Measurements from ENCODE around the gene TRIM39. TPM values are rescaled to one million over a fixed set of nuclear protein-coding genes. Genes with fewer than 3 reads are reported as not detected.

Gene TRIM39
- polyA plus RNA-seq, 1 donor from 2014 or later: 9.2 TPM

DNA sequence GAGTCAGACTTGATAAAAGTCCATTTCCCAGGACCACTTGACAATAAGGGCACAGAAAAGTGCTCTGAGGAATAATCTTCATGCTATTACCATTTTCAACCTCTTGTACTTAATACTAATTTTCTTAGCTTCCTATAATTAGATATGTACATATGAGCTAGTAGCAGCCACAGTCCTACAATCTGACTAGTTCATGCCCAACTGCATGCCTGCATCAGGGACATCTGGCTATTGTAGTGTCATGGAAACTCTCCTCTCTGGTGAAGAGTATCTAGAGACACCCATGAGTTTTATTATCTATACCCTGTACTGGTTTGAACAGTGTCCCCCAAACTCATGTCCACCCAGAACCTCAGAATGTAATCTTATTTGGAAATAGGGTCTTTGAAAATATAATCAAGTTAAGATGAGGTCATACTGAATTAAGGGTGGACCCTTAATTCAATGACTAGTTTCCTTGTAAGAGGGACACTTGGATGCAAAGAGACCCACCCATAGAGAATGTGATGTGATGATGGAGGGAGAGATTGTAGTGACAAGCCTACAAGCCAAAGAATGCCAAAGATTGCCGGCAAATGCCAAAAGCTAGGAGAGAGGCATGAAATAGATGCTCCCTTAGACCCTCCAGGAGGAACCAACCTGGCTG is 13.9 kb upstream of the TRIM39 start:
- H3F3A ChIP-seq (ENCODE audit: insufficient read depth, low read length, poor library complexity, severe bottlenecking): no peaks in the 10 kb centered on the region
- H3K79me2 ChIP-seq (replicated peaks; ENCODE audit: insufficient read depth, low read length): peaks cover 60% of the 10 kb centered on the region
- no peaks in the 10 kb centered on the region for H3K9me3 ChIP-seq (ENCODE audit: low read length)
- TF ChIP-seq EZH2 (IDR thresholded peaks at IDR 0.05; ENCODE audit: borderline replicate concordance, insufficient read depth, low read length, poor library complexity, severe bottlenecking): no peak
- TF ChIP-seq SMC3 (conservative IDR thresholded peaks at IDR 0.05; ENCODE audit: poor library complexity): no peak
- TF ChIP-seq, protein P1, sequence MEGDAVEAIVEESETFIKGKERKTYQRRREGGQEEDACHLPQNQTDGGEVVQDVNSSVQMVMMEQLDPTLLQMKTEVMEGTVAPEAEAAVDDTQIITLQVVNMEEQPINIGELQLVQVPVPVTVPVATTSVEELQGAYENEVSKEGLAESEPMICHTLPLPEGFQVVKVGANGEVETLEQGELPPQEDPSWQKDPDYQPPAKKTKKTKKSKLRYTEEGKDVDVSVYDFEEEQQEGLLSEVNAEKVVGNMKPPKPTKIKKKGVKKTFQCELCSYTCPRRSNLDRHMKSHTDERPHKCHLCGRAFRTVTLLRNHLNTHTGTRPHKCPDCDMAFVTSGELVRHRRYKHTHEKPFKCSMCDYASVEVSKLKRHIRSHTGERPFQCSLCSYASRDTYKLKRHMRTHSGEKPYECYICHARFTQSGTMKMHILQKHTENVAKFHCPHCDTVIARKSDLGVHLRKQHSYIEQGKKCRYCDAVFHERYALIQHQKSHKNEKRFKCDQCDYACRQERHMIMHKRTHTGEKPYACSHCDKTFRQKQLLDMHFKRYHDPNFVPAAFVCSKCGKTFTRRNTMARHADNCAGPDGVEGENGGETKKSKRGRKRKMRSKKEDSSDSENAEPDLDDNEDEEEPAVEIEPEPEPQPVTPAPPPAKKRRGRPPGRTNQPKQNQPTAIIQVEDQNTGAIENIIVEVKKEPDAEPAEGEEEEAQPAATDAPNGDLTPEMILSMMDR (IDR thresholded peaks at IDR 0.05; ENCODE audit: poor library complexity, severe bottlenecking): no peak
- TF ChIP-seq POLR2AphosphoS5 (IDR thresholded peaks at IDR 0.05): no peak
- TF ChIP-seq EP300 (conservative IDR thresholded peaks at IDR 0.05; ENCODE audit: poor library complexity, severe bottlenecking): no peak
- no peak for TF ChIP-seq MXI1 (conservative IDR thresholded peaks at IDR 0.05; ENCODE audit: poor library complexity, severe bottlenecking)
- no peak for TF ChIP-seq TAF1 (IDR thresholded peaks at IDR 0.05; ENCODE audit: low read depth)
- TF ChIP-seq RAD21 (conservative IDR thresholded peaks at IDR 0.05): no peak
- TF ChIP-seq, protein P2, sequence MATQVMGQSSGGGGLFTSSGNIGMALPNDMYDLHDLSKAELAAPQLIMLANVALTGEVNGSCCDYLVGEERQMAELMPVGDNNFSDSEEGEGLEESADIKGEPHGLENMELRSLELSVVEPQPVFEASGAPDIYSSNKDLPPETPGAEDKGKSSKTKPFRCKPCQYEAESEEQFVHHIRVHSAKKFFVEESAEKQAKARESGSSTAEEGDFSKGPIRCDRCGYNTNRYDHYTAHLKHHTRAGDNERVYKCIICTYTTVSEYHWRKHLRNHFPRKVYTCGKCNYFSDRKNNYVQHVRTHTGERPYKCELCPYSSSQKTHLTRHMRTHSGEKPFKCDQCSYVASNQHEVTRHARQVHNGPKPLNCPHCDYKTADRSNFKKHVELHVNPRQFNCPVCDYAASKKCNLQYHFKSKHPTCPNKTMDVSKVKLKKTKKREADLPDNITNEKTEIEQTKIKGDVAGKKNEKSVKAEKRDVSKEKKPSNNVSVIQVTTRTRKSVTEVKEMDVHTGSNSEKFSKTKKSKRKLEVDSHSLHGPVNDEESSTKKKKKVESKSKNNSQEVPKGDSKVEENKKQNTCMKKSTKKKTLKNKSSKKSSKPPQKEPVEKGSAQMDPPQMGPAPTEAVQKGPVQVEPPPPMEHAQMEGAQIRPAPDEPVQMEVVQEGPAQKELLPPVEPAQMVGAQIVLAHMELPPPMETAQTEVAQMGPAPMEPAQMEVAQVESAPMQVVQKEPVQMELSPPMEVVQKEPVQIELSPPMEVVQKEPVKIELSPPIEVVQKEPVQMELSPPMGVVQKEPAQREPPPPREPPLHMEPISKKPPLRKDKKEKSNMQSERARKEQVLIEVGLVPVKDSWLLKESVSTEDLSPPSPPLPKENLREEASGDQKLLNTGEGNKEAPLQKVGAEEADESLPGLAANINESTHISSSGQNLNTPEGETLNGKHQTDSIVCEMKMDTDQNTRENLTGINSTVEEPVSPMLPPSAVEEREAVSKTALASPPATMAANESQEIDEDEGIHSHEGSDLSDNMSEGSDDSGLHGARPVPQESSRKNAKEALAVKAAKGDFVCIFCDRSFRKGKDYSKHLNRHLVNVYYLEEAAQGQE (IDR thresholded peaks at IDR 0.05; ENCODE audit: borderline replicate concordance): no peak
- H3K27me3 ChIP-seq (ENCODE audit: insufficient read depth, low read depth, low read length): no peaks in the 10 kb centered on the region
- no peak overlapping the region for H3K9ac ChIP-seq (ENCODE audit: low read length)
- no peaks in the 10 kb centered on the region for H3K9me2 ChIP-seq (ENCODE audit: insufficient read depth, low read length)
- no peak overlapping the region for H2AFZ ChIP-seq (ENCODE audit: low read depth, low read length)
- H4K20me1 ChIP-seq (ENCODE audit: insufficient read depth): no peaks in the 10 kb centered on the region
- H3K36me3 ChIP-seq (ENCODE audit: insufficient read depth, low read length): no peaks in the 10 kb centered on the region
- H3K4me2 ChIP-seq (ENCODE audit: low read length): no peak overlapping the region
- no peak overlapping the region for H3K4me3 ChIP-seq (ENCODE audit: low read length)
- H3K27ac ChIP-seq (ENCODE audit: low read length): no peak overlapping the region

DNA sequence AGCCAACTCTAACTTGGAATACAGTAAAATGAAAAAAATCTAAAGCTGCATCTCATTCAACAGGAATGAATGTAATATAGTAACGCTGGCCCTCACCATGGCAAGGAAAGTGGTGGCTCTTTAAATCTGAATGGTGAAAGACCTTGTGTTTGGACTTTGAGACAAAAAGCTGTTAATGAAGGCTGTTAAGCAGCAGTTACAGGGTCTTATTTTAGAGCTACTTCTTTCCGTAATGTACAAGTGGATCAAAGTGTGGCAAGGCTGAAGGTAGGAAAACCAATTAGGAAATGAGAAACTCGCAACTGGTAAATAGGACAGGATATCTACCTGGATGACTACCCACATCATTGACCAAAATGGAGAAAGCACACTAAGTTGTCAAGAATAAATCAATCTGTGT is 11.6 kb upstream of the TRIM39 start:
- no peaks in the 10 kb centered on the region for H3F3A ChIP-seq (ENCODE audit: insufficient read depth, low read length, poor library complexity, severe bottlenecking)
- no peaks in the 10 kb centered on the region for H4K20me1 ChIP-seq (ENCODE audit: insufficient read depth)
- H3K9ac ChIP-seq (ENCODE audit: low read length): no peak overlapping the region
- no peaks in the 10 kb centered on the region for H3K9me3 ChIP-seq (ENCODE audit: low read length)
- H3K27ac ChIP-seq (ENCODE audit: low read length): no peak overlapping the region
- H3K79me2 ChIP-seq (replicated peaks; ENCODE audit: insufficient read depth, low read length): peaks cover 57% of the 10 kb centered on the region
- TF ChIP-seq MXI1 (conservative IDR thresholded peaks at IDR 0.05; ENCODE audit: poor library complexity, severe bottlenecking) (no peak), POLR2AphosphoS5 (IDR thresholded peaks at IDR 0.05) (no peak), TAF1 (IDR thresholded peaks at IDR 0.05; ENCODE audit: low read depth) (no peak), EP300 (conservative IDR thresholded peaks at IDR 0.05; ENCODE audit: poor library complexity, severe bottlenecking) (no peak), EZH2 (IDR thresholded peaks at IDR 0.05; ENCODE audit: borderline replicate concordance, insufficient read depth, low read length, poor library complexity, severe bottlenecking) (no peak), RAD21 (conservative IDR thresholded peaks at IDR 0.05) (no peak), SMC3 (conservative IDR thresholded peaks at IDR 0.05; ENCODE audit: poor library complexity) (no peak)
- TF ChIP-seq, protein P2 (IDR thresholded peaks at IDR 0.05; ENCODE audit: borderline replicate concordance): no peak
- TF ChIP-seq, protein P1 (IDR thresholded peaks at IDR 0.05; ENCODE audit: poor library complexity, severe bottlenecking): no peak
- no peaks in the 10 kb centered on the region for H3K27me3 ChIP-seq (ENCODE audit: insufficient read depth, low read depth, low read length)
- H3K4me2 ChIP-seq (ENCODE audit: low read length): no peak overlapping the region
- H3K4me3 ChIP-seq (ENCODE audit: low read length): no peak overlapping the region
- H3K36me3 ChIP-seq (ENCODE audit: insufficient read depth, low read length): no peaks in the 10 kb centered on the region
- H3K9me2 ChIP-seq (ENCODE audit: insufficient read depth, low read length): no peaks in the 10 kb centered on the region
- no peak overlapping the region for H2AFZ ChIP-seq (ENCODE audit: low read depth, low read length)
